Glutamatergic neuron (in vitro differentiated cells): ENCODE measurements around the gene PM20D2. TPM values are rescaled to one million over a fixed set of nuclear protein-coding genes. Genes with fewer than 3 reads are reported as not detected.

Source experiments
- DNase-seq: peaks from one replicate; pipeline ENCODE4 v3.0.0; 2022
- H3K27ac Mint-ChIP-seq: one replicate; pipeline ENCODE4 v1.8.0; 2020; ENCODE audit warnings: mild to moderate bottlenecking, mixed read lengths, inconsistent platforms; ENCODE audit not compliant: unreplicated experiment
- H3K27me3 Mint-ChIP-seq: one replicate; pipeline ENCODE4 v1.8.0; 2020; ENCODE audit warnings: mild to moderate bottlenecking, moderate library complexity, mixed read lengths, inconsistent platforms; ENCODE audit not compliant: unreplicated experiment
- H3K36me3 Mint-ChIP-seq: one replicate; pipeline ENCODE4 v1.8.0; 2020; ENCODE audit warnings: mild to moderate bottlenecking, mixed read lengths, inconsistent platforms; ENCODE audit not compliant: unreplicated experiment
- H3K4me1 Mint-ChIP-seq: one replicate; pipeline ENCODE4 v1.8.0; 2020; ENCODE audit warnings: mild to moderate bottlenecking, low read depth, mixed read lengths, inconsistent platforms; ENCODE audit not compliant: unreplicated experiment
- H3K4me3 Mint-ChIP-seq: one replicate; pipeline ENCODE4 v1.8.0; 2020; ENCODE audit warnings: mild to moderate bottlenecking, mixed read lengths, inconsistent platforms; ENCODE audit not compliant: unreplicated experiment
- H3K9me3 Mint-ChIP-seq: one replicate; pipeline ENCODE4 v1.8.0; 2020; ENCODE audit warnings: mild to moderate bottlenecking, moderate library complexity, mixed read lengths, inconsistent platforms; ENCODE audit not compliant: unreplicated experiment
- long read RNA-seq: library from polyadenylated mRNA; unstranded; transcript quantifications from one replicate; pipeline ENCODE4 v2.0.0, GENCODE V29; 2020; ENCODE audit not compliant: unreplicated experiment
- total RNA-seq: library from RNA; stranded (reverse); fragmentation: NEBNext Ultra II Directional; extraction: Animal tissue kit (Norgen Biotek cat#: 25700); gene quantifications from one replicate; pipeline ENCODE4 v1.2.1, GENCODE V29; 2021; ENCODE audit not compliant: unreplicated experiment
- TF ChIP-seq, protein P1 (sequence below): fragments of 200-600 bp; sonication (generic); IDR thresholded peaks from one replicate; pipeline ENCODE4 v1.5.0; 2021; ENCODE audit not compliant: partially characterized antibody, unreplicated experiment

PM20D2 gene, protein sequence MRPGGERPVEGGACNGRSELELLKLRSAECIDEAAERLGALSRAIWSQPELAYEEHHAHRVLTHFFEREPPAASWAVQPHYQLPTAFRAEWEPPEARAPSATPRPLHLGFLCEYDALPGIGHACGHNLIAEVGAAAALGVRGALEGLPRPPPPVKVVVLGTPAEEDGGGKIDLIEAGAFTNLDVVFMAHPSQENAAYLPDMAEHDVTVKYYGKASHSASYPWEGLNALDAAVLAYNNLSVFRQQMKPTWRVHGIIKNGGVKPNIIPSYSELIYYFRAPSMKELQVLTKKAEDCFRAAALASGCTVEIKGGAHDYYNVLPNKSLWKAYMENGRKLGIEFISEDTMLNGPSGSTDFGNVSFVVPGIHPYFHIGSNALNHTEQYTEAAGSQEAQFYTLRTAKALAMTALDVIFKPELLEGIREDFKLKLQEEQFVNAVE
- 0.56 TPM for total RNA-seq
- long read RNA-seq: 0 reads

DNA sequence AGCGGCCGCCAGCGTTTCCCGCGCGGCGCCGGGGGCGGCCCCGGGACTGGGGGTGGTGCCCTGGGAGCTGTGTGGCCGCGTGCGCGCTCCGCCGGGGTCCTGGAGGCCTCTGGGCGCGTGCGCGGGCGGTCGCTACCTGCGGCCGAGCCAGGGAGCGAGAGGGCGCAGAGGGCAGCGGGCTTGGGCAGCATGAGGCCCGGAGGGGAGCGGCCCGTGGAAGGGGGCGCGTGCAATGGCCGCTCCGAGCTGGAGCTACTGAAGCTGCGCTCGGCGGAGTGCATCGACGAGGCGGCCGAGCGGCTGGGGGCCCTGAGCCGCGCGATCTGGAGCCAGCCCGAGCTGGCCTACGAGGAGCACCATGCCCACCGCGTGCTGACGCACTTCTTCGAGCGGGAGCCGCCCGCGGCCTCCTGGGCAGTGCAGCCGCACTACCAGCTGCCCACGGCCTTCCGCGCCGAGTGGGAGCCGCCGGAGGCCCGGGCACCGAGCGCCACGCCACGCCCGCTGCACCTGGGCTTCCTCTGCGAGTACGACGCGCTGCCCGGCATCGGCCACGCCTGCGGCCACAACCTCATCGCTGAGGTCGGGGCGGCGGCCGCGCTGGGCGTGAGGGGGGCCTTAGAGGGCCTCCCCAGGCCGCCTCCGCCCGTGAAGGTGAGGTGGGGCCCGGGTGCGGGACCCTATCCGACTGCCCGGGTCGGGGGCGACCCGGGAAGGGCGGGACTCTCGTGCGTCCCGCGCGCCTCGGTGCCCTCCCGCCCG is at the start of gene PM20D2:
Gene PM20D2, plus strand, starts transcription at position 100 of the 762 bp plus-strand sequence. Its CDS starts 90 bp downstream, at position 190.
- peak within 1 kb of the TSS; percentile 90 for H3K4me3 Mint-ChIP-seq
- peaks cover 9% of the 10 kb centered on the region for H3K27me3 Mint-ChIP-seq
- TF ChIP-seq, protein P1, sequence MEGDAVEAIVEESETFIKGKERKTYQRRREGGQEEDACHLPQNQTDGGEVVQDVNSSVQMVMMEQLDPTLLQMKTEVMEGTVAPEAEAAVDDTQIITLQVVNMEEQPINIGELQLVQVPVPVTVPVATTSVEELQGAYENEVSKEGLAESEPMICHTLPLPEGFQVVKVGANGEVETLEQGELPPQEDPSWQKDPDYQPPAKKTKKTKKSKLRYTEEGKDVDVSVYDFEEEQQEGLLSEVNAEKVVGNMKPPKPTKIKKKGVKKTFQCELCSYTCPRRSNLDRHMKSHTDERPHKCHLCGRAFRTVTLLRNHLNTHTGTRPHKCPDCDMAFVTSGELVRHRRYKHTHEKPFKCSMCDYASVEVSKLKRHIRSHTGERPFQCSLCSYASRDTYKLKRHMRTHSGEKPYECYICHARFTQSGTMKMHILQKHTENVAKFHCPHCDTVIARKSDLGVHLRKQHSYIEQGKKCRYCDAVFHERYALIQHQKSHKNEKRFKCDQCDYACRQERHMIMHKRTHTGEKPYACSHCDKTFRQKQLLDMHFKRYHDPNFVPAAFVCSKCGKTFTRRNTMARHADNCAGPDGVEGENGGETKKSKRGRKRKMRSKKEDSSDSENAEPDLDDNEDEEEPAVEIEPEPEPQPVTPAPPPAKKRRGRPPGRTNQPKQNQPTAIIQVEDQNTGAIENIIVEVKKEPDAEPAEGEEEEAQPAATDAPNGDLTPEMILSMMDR: no peak
- peaks cover 2% of the 10 kb centered on the region for H3K9me3 Mint-ChIP-seq
- DNase-seq: peak; percentile 60
- H3K27ac Mint-ChIP-seq: no peak within 1 kb of the TSS
- no peaks in the 10 kb centered on the region for H3K4me1 Mint-ChIP-seq
- H3K36me3 Mint-ChIP-seq: peaks cover 5% of the 10 kb centered on the region

DNA sequence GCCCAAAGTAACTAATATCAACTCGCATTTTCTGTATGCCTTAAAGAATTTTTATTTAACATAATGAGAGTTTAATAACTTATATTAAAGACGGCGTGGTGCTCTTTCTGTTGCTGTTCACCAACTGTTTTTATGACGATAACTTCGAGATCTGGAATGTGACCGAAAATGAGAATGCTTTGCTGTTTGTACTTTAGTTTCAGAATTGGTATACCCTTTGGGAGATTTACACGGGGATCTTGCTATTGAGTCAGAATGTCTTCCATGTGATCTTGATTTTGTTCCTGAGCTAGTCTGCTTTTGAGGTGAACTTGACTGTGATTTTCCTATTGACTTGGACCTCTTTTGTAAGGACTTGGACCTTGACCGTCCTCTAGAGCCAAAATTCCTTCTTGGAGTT is 47.4 kb upstream of the PM20D2 start:
- no peaks in the 10 kb centered on the region for H3K27me3 Mint-ChIP-seq
- TF ChIP-seq, protein P1: no peak
- no peak for DNase-seq

DNA sequence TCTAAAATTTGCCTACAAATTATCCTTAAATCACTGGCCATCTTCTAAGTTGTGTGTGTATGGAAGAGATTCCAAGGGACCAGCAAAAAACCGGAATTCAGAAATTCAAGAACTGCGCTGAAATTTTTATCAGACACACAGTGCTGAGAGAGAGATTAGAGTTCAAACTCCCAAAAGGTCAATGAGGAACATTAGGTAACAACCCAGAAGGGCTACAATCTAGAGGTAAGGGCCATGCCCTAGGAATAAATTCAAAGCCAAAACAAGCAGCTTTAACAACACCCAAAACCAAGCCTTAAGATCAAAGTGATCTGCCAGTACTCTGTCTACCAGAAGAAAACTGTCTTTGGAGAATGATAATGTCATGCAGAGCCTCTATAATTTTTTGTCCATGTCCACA is 45.7 kb upstream of the PM20D2 start:
- Mint-ChIP-seq H3K27ac (no peak overlapping the region), H3K9me3 (no peaks in the 10 kb centered on the region), H3K27me3 (no peaks in the 10 kb centered on the region), H3K36me3 (no peaks in the 10 kb centered on the region), H3K4me3 (no peak overlapping the region), H3K4me1 (no peaks in the 10 kb centered on the region)
- no peak for DNase-seq
- TF ChIP-seq, protein P1: no peak

More for the DNA sequence above, 47.4 kb upstream of the PM20D2 start:
- Mint-ChIP-seq H3K4me3 (no peak overlapping the region), H3K4me1 (no peaks in the 10 kb centered on the region), H3K9me3 (no peaks in the 10 kb centered on the region), H3K36me3 (no peaks in the 10 kb centered on the region), H3K27ac (no peak overlapping the region)

DNA sequence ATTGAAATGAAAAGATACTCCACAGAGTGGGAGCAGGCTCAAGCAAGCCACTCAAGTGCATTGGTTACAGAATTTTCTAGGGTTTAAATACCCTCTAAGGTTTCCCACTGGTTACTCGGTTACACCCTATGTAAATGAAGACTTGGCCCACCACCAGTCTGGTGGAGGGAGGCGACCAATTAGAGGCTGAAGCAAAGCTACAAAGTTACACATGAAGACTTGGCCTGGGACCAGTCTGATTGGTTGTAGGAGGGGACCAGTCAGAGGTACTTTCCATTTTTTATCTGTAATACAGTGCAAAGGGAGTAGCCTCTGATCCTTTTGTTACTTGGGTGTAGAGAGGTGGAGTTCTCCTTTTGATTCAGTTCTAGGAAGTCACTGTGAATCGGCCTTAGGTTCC is 35.6 kb upstream of the PM20D2 start:
- Mint-ChIP-seq H3K27me3 (no peaks in the 10 kb centered on the region), H3K36me3 (no peaks in the 10 kb centered on the region), H3K4me3 (no peak overlapping the region), H3K4me1 (no peaks in the 10 kb centered on the region), H3K9me3 (no peaks in the 10 kb centered on the region), H3K27ac (no peak overlapping the region)
- TF ChIP-seq, protein P1: no peak
- DNase-seq: no peak
